K562 (cell line): Measurements from ENCODE around the gene TIAM1. TPM values are rescaled to one million over a fixed set of nuclear protein-coding genes. Genes with fewer than 3 reads are reported as not detected.

ENCODE experiments used
- ATAC-seq: fragments of 200-7000 bp; cut with Tn5 transposase; 3 replicates; pipeline ENCODE4 v1.9.1; 2020; ENCODE audit warnings: moderate library complexity
- BruUV-seq: library from RNA; stranded (reverse); fragments of 400-500 nt; replicated peaks from 2 replicates; lab custom pipeline; 2021; lab: Mats Ljungman, UMichigan
- CTCF ChIA-PET: fragments of 300-600 bp; formaldehyde crosslinking; extraction: SDS; loops from one replicate; lab custom pipeline; 2021; ENCODE audit warnings: low intra/inter-chr PET ratio; lab: Yijun Ruan, JAX
- POLR2A ChIA-PET: fragments of 300-600, 350-650 bp; sonication (Branson Sonifier 250); formaldehyde crosslinking; extraction: SDS; loops from one replicate; lab custom pipeline; 2021; ENCODE audit warnings: antibody characterized with exemption, inconsistent platforms; lab: Yijun Ruan, JAX
- DNase-seq, 4 experiments: peaks; one replicate each; pipeline versions ENCODE4 v3.0.0 to v3.0.0-alpha.2; 2011 to 2018; ENCODE audit warnings: low spot score in 3 of 4, mixed read lengths in 3 of 4; ENCODE audit errors: extremely low read depth in 1 of 4
- FAIRE-seq: peaks from 2 replicates; lab custom pipeline; 2011; peaks lifted over from hg19 to GRCh38; lab: Jason Lieb, UNC
- H2AFZ ChIP-seq: 2 replicates; pipeline ENCODE4 v1.6.0; 2011; ENCODE audit warnings: low read depth, low read length, control low read depth, inconsistent platforms
- H3K27ac ChIP-seq: fragments of 200-600 bp; 3 replicates; pipeline ENCODE4 v1.8.0; 2011; ENCODE audit warnings: low read depth, mild to moderate bottlenecking, control low read depth, inconsistent platforms, low read length, moderate library complexity, mixed read lengths; ENCODE audit errors: extremely low read depth
- H3K27me3 ChIP-seq, 2 experiments: fragments of 300-600 bp in 1 of 2; 2 replicates in 1 of 2; 3 replicates in 1 of 2; pipeline versions ENCODE4 v1.6.0 to v1.8.0; 2011; ENCODE audit warnings: inconsistent platforms in 2 of 2, low read length in 2 of 2, mild to moderate bottlenecking in 1 of 2, mixed read lengths in 1 of 2, moderate library complexity in 1 of 2; ENCODE audit not compliant: control insufficient read depth in 2 of 2, insufficient read depth in 2 of 2
- H3K36me3 ChIP-seq: fragments of 300-600 bp; 3 replicates; pipeline ENCODE4 v1.8.0; 2011; ENCODE audit warnings: mild to moderate bottlenecking, low read length, inconsistent platforms; ENCODE audit not compliant: control insufficient read depth, insufficient read depth
- H3K4me1 ChIP-seq, 2 experiments: fragments of 200-600 bp in 1 of 2; replicated peaks in 1 of 2; 2 replicates in 1 of 2; 3 replicates in 1 of 2; pipeline versions ENCODE4 v1.5.1 to v1.8.0; 2011; ENCODE audit warnings: inconsistent platforms in 2 of 2, low read length in 2 of 2, mild to moderate bottlenecking in 1 of 2, mixed read lengths in 1 of 2, moderate library complexity in 1 of 2; ENCODE audit not compliant: control insufficient read depth in 2 of 2, insufficient read depth in 2 of 2
- H3K4me2 ChIP-seq: 2 replicates; pipeline ENCODE4 v1.6.1; 2011; ENCODE audit warnings: low read length, control low read depth, inconsistent platforms, mixed read lengths; ENCODE audit not compliant: insufficient read depth
- H3K4me3 ChIP-seq: fragments of 200-600 bp; sonication (generic), shearing (Covaris generic); 2 replicates; pipeline ENCODE4 v1.5.1; 2016; ENCODE audit warnings: control low read depth, inconsistent platforms
- H3K79me2 ChIP-seq: fragments of 200-600 bp; 3 replicates; pipeline ENCODE4 v1.8.0; 2011; ENCODE audit warnings: low read length, inconsistent platforms; ENCODE audit not compliant: control insufficient read depth, insufficient read depth
- H3K9ac ChIP-seq, 2 experiments: 2 replicates each; pipeline versions ENCODE4 v1.6.0 to v1.6.1; 2011; ENCODE audit warnings: low read depth in 2 of 2, low read length in 2 of 2, control low read depth in 1 of 2, inconsistent platforms in 1 of 2, mild to moderate bottlenecking in 1 of 2, mixed read lengths in 1 of 2; ENCODE audit not compliant: insufficient read depth in 1 of 2
- H3K9me1 ChIP-seq: one replicate; pipeline ENCODE4 v1.6.0; 2011; ENCODE audit warnings: inconsistent platforms, mild to moderate bottlenecking, low read length, moderate library complexity; ENCODE audit not compliant: control insufficient read depth, insufficient read depth
- H3K9me3 ChIP-seq: replicated peaks from 2 replicates; pipeline ENCODE4 v1.5.1; 2011; ENCODE audit warnings: low read depth, low read length, inconsistent platforms; ENCODE audit not compliant: control insufficient read depth, insufficient read depth
- H4K20me1 ChIP-seq: replicated peaks from 2 replicates; pipeline ENCODE4 v1.6.1; 2011; ENCODE audit warnings: low read length, inconsistent platforms, mixed read lengths; ENCODE audit not compliant: control insufficient read depth, insufficient read depth
- CTCFL ChIP-seq: IDR thresholded peaks from 2 replicates; pipeline ENCODE4 v1.6.1; 2011; ENCODE audit warnings: borderline replicate concordance, low read depth, mild to moderate bottlenecking, moderate library complexity, low read length; ENCODE audit not compliant: insufficient read depth, poor library complexity, severe bottlenecking
- ZNF717 ChIP-seq: fragments of 250-450 bp; sonication (Bioruptor Pico); IDR thresholded peaks from 2 replicates; pipeline ENCODE4 v1.5.0; 2021
- WGBS: fragments of 100-300 bp; shearing (Covaris generic); methylation state at CpG from one replicate; pipeline ENCODE4 v1.1.6; 2016; ENCODE audit warnings: low coverage, mixed read lengths; ENCODE audit not compliant: insufficient coverage; ENCODE audit errors: missing lambda C conversion rate; 5-methylcytosine and 5-hydroxymethylcytosine counted together
- in situ Hi-C: fragments of 300-500 bp; cut with MboI; formaldehyde crosslinking; loops from 4 replicates; pipeline ENCODE4 v1.15.0; 2018; ENCODE audit warnings: inconsistent platforms, mixed read lengths
- intact Hi-C: fragments of 100-400 bp; cut with micrococcal nuclease; formaldehyde crosslinking; loops from 2 replicates; pipeline ENCODE4 v1.14.2; 2022
- polyA plus RNA-seq, 8 experiments: library from polyadenylated mRNA; depleted of rRNA in 4 of 8; stranded (reverse) in 5 of 8; unstranded in 3 of 8; fragments of >200 nt; fragmentation: Nextera tagmentation in 2 of 8; fragmentation: Illumina TruSeq in 1 of 8; extraction: Ambion mirVana in 2 of 8; extraction: Trizol in 1 of 8; gene quantifications; 2 replicates each; pipeline versions ENCODE4 v1.2.1 to v1.2.3, GENCODE V29; 2011 to 2014; ENCODE audit warnings: inconsistent platforms in 1 of 8, missing spikeins in 1 of 8
- total RNA-seq, 7 experiments: library from RNA; depleted of rRNA in 6 of 7; stranded (reverse); fragments of >200 nt in 6 of 7; fragmentation: Illumina TruSeq in 2 of 7; extraction: Trizol in 2 of 7; gene quantifications; 2 replicates each; pipeline versions ENCODE4 v1.2.1 to v1.2.3, GENCODE V29; 2011 to 2021; ENCODE audit warnings: low replicate concordance in 1 of 7

The TIAM1 gene
- total and polyA plus RNA-seq, 9 of the 15 experiments (the other 6 are each of a cell fraction or from before 2014, with no cell fraction given) = 0.11 TPM; not detected in 8

DNA sequence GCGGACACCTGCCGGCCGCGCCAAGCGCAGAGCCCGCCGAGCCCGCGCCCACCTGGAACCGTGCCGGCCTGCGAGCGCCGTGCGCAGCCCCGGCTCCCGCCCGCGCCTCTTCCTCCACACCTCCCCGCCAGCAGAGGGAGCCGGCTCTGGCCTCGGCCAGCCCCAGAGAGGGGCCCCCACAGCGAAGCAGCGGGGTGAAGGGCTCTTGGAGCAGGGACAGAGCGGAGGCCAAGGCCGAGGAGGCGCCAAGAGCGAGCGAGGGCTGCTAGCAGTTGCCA lies 255.6 kb downstream of the TIAM1 start:
- Histone ChIP-seq H4K20me1 (no peaks in the 10 kb centered on the region), H3K9ac (no peak overlapping the region), H3K27me3 (no peaks in the 10 kb centered on the region), H3K27ac (no peak overlapping the region), H3K9me1 (no peaks in the 10 kb centered on the region), H3K4me2 (no peak overlapping the region), H3K79me2 (no peaks in the 10 kb centered on the region)
- intact Hi-C loops = loop anchor here (5.0 to 10.0 kb wide), 2 partner anchors 236 to 1024 kb away; no protein-coding TSS in a partner anchor
- in situ Hi-C loops = loop anchor here (25.0 kb wide), 1 partner anchor 1976 kb away; no protein-coding TSS in a partner anchor
- WGBS = 50% methylated on average over 26 of the region's 29 CpGs
- ATAC-seq = peak; percentile 37; the same call in 1 of the 3 replicates
- DNase-seq = peak in 1 of 4 experiments; percentile 30
- ChIA-PET CTCF (no interaction called here), POLR2A (no interaction called here)
- TF ChIP-seq CTCFL (peak; percentile 32), ZNF717 (CRISPR knock-in tag) (no peak)
- TF ChIP-seq, all 486 proteins: peak for 1
- no peak for FAIRE-seq
- H3K4me1 ChIP-seq = no peaks in the 10 kb centered on the region
- H2AFZ ChIP-seq = no peak overlapping the region
- no peaks in the 10 kb centered on the region for H3K9me3 ChIP-seq
- no TSS peak for BruUV-seq
- no peak overlapping the region for H3K4me3 ChIP-seq
- H3K36me3 ChIP-seq = no peaks in the 10 kb centered on the region
